HEK293T (cell line): Measurements from ENCODE around the gene GOLGA6A.
"Not testable (repeated sequence)": the region's sequence is repeated elsewhere in the genome, so short reads cannot be mapped to it uniquely, and the experiment has no call there.

Experiments
- CTCF ChIA-PET: fragments of 350-600 bp; formaldehyde crosslinking; extraction: SDS; loops from one replicate; lab custom pipeline; 2021; ENCODE audit warnings: antibody characterized with exemption, inconsistent platforms; lab: Yijun Ruan, JAX
- POLR2A ChIA-PET: fragments of 350-600 bp; formaldehyde crosslinking; extraction: SDS; loops from one replicate; lab custom pipeline; 2020; ENCODE audit warnings: antibody characterized with exemption, inconsistent platforms; lab: Yijun Ruan, JAX
- DNase-seq: peaks from one replicate; pipeline ENCODE4 v3.0.0; 2012; ENCODE audit warnings: mixed read lengths; ENCODE audit errors: extremely low spot score
- L3MBTL2 ChIP-seq: fragments of 450-650 bp; conservative IDR thresholded peaks from 2 replicates; pipeline ENCODE4 v1.6.1; 2016; ENCODE audit warnings: mild to moderate bottlenecking
- NFRKB ChIP-seq: fragments of 450-650 bp; IDR thresholded peaks from 2 replicates; pipeline ENCODE4 v1.6.1; 2016; ENCODE audit warnings: mild to moderate bottlenecking, moderate library complexity

Gene GOLGA6A

DNA sequence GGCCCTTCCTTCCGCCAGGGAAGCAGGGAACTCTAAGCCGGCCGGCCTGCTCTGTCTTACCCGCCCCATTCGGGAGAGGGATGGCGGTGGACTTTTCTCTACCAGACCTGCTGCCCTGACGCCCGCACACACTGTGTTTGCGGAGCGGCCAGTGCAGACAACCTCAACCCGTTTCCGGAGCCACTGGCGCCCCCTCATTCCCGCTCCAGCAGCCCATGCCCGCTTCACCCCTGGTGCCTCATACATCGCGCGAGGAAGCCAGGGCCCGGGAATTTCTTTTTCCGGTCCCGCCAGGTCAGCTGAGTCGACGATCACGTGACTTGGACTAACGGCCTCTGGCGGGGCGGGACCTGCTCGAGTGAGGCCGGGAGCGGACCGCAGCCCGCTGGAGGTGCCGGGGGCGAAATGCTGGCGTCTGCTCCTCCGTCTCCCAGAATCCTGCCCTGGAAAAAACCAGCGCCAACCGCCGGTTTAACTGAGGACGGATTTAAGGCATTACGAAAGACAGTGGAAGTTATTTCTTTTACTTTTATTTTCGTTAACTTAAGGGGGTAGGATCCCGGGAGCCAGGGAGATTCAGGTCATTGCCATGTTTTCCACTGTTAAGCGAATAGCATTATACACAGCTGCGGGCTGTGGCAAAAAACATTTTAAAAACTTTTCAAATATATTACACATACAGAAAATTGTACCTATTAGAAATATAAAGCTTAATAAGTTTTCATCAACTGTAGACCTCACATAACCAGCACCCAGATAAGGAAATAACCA is 17.8 kb upstream of the GOLGA6A start:
- TF ChIP-seq NFRKB (peak; percentile 62; the same call in 1 of the 2 replicates), L3MBTL2 (peak; percentile 99)
- CTCF ChIA-PET, POLR2A ChIA-PET: not testable (repeated sequence)
- peak; percentile 81 for DNase-seq

GRCh38 chr15:74096753-74097474 is 14.6 kb upstream of the GOLGA6A start:
- DNase-seq, POLR2A ChIA-PET, CTCF ChIA-PET: not testable (repeated sequence)

DNA sequence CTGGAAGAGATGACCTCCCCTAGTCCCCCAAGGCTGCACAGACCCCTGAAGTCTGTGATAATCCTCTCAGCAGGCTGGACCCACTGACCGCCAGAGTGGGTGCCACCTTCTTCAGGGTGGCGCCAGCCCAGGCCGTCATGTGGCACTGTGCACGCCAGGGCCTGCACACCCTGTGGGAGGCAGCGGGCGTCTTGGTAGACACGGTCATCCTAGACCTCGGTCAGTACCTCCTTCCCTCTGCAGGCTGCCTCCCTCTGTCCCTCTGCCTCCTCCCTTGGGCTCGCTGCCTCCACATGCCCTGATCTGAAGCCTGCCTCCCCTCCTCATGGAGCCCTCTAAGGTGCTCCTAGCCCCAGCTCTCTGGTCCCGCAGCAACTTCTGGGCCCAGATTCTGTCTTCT is 13.3 kb upstream of the GOLGA6A start:
- DNase-seq, CTCF ChIA-PET, POLR2A ChIA-PET: not testable (repeated sequence)

DNA sequence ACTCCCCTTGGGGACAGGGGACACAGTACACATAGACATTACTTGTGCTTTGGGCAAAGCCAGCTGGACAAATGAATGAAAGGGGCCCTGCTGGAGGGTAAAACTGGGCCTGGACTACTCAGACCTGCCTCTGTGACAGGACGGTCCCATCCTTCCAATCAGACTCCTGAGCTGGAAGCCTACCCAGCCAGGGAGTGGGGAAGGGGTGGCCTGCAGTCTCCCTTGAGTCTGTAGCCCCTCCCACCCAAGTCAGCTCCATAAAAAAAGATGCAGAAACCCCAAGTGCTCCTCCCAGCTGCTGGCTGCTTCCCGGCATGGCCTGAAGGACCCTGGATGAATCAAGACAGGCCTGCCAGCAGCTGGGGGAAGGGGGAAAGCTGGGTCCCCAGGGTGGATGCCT is 12.2 kb upstream of the GOLGA6A start:
- DNase-seq, POLR2A ChIA-PET, CTCF ChIA-PET: not testable (repeated sequence)

DNA sequence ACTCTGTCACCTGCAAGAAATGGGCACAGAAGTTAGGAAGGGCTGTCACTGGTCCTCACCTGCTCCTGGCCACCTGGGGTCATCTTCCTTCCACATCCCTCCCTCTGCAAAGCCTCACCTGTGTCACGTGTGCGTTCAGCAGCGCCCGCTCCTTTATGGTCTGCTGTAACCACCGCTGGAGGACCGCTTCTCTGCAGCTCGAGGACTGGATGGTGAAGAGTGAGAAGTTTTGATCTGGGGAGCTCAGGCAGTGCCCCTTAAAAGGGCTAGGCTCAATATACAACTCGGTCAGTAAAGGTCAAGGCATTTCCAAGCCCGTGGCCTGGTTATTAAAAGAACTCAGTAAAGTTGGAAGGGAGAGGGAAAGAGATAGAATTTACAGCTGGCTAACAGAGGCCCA is 6.6 kb downstream of the GOLGA6A start:
- DNase-seq, CTCF ChIA-PET, POLR2A ChIA-PET: not testable (repeated sequence)

DNA sequence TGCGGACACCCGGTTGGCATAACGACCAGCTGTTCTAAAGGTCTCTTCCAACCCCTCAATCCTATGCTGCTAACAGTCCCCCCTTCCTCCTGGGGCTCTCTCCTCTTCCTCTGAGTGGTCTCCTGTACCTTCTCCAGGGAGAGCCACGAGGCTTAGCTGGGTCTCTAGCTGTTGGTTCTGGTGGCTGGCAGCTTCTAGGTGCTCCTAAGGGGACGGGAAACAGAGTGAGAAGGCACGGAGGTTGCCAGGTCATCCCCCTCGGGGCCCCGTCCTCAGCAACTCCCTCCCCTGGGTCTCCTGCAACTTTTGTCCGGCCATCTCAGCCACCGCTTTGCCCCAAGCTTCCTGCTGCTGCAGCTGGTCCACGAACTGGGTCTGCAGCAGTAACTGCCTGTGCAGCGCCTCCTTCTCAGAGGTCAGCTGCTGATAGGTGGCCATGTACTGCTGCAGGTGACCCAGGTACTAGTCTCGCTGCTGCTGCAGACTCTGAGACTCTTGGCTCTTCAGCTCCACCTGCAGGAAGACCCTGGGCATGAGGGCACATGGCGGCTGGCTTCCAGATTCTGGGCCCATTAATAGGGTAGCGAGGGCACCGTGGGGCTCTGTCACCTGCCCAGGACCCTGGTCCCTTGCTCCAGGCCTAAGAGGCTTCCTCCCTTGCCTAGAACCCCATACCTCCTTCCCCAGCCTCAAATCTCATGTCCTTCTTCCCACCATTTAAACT is 9.6 kb downstream of the GOLGA6A start:
- DNase-seq, CTCF ChIA-PET, POLR2A ChIA-PET: not testable (repeated sequence)

GRCh38 chr15:74072132-74072531 is 10.2 kb downstream of the GOLGA6A start:
- CTCF ChIA-PET, POLR2A ChIA-PET, DNase-seq: not testable (repeated sequence)

DNA sequence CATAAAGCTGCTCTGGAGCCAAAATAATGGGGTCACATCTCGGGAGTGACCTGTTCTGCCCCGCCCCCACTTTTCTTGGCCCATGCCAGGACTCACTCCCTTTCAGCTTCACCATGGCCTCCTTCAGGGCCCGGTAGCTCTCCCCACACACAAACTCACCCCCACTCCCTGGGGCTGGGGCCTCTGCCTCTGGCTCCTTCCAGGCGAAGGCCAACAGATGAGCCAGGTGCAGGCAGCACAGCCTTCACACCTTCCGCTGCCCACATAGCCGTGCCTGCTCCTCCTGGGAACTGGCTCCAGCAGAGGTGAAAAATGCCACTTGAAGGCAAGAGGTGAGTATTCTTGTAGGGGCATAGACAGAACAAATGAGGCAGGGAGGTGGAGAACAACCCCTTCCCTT is 10.7 kb downstream of the GOLGA6A start:
- DNase-seq, CTCF ChIA-PET, POLR2A ChIA-PET: not testable (repeated sequence)

DNA sequence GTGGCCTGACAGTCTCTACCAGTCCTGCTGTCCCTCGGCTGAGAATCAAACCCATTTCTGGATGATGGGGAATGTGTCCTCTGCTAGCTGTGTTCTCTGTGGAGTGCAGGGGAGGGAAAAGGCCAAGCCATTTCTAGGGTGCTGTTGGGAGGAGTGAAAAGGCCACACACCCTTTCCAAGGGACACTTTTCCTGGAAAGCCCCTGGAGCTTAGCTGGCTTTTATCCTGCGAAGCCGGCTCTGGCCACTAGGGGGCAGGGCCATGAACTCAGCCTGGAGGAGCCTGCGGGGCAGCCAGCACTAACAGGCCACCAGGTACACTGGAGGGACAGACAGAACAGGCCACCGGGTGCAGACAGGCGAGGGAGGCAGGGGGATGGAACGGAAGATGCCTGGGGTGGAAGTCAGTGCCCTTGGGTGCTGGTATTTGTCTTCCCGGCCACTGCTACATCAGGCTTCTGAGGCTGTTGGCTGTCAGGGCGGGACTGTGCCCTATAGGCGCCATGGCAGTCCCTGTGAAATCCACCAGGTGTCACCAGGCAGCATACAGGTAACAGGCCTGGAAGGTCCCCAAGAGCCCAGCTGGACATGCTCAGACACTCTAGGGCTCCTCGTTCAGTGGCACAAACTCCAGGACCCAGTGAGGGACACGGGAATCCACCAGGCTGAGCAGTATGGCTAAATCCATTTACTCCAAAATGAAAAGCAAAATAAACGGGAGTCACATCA is 16.5 kb downstream of the GOLGA6A start:
- POLR2A ChIA-PET, CTCF ChIA-PET, DNase-seq: not testable (repeated sequence)

DNA sequence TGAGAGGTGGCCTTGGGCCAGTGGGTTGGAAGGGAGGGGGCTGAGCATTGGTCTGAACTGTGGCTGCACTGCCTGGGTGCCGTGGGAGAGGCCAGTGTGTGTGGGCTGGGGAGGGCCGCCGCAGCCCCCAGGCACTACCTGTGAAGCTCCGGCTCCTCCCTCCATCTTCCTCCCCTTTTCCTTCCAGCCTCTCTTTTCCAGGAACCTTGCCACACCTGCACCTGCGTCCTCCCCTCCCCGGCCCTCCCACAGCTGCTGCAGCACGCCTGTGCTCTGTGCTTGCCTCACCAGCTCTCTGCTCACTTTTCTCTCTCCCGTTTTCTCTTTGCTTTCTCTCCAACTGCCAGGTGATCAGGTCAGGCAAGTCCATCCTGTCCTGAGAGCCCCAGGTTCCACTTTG is 17.5 kb downstream of the GOLGA6A start:
- POLR2A ChIA-PET, CTCF ChIA-PET: not testable (repeated sequence)

DNA sequence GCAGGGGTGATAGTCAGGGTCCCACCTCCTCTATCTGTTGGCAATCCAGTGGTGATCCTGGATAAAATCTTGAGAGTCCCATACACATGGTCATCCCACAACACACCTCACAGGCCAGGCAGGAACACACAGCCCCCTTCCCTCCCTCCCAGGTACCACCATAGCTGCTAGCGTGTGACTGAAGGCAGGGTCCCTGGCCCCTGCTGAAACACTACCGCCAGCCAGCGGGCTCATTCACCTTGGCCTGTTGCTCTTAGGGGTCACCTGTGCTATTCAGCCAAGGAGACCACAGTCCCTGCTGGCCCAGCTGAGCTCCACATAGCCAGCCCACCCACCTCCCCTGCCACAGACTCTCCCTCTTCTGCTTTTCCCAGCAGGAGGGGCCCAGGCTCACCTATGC is 18.2 kb downstream of the GOLGA6A start:
- CTCF ChIA-PET, POLR2A ChIA-PET, DNase-seq: not testable (repeated sequence)

More for the DNA sequence above, 17.5 kb downstream of the GOLGA6A start:
- not testable (repeated sequence) for DNase-seq

DNA sequence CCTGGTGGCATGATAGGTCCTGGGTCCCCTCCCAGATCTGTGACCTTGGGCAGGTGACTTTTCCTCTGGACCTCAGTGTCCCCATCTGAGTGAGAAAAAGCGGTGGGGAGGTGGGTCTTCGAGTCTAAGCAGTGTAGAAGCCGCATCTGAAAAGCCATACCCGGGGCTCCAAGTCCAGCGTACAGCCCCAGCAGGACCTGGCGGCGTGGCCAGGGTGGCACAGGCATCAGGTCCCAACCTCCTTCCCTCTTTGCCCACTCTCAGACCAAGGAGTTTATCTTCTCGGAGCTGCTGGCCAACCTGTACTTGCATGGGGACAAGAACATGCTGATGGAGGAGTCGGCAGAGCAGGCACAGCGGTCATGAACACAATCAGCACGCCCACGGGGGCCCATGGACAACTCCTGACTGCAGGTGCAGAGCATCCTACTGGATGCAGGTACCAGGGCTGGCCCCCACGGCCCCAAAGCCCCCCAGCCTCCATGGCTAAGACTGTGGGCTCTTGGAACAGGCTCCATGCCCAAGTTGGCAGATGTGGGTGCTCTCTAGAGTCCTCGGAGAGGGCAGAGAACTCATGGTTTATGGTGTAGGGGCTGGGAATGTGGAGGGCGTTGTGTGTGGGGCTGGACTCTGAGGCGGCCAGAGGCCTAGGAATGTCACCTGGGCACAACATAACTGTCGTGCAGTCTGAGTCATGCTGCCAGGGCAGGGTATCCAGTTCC is 18.8 kb downstream of the GOLGA6A start:
- POLR2A ChIA-PET, CTCF ChIA-PET, DNase-seq: not testable (repeated sequence)
